ENCODE measurements around the gene HS6ST2.
"Not testable (repeated sequence)": the region's sequence is repeated elsewhere in the genome, so short reads cannot be mapped to it uniquely, and the experiment has no call there.

HS6ST2 gene
- total RNA-seq: 0 to 0.15 (median 0) reads per million in 4 donors

DNA sequence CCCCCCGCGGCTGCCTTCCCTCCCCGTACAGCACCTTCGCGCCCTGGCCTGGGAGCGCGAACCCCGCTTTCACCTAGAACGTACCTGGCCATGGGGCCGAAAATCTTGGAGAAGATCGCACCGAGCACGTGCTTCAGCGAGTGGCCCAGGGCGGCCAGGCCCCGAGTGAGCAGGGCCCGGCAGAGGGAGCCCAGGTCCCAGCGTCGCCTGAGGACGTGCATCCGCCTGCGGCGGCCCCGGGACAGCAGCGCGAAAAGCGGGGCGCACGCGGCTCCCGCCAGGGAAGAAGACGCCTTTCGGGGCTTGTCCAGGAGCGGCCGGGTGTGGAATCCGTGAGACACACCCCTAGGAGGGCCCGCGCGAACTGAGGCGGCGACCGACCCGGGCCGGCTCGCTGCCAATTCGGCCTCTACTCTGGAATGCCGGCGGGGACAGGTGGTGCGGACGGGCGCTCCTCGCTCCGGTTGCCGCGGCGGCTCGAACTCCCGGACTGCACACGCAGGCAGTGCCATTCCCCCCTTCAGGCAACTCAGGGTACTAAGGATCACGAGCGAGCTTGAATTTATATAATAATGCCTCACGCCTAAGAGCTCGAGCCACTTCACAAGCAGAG is at the start of gene HS6ST2:
Gene HS6ST2, minus strand, starts transcription at position 539 of the 613 bp plus-strand sequence.
- DNase-seq: peak in 1 of 5 donors; percentile 14

DNA sequence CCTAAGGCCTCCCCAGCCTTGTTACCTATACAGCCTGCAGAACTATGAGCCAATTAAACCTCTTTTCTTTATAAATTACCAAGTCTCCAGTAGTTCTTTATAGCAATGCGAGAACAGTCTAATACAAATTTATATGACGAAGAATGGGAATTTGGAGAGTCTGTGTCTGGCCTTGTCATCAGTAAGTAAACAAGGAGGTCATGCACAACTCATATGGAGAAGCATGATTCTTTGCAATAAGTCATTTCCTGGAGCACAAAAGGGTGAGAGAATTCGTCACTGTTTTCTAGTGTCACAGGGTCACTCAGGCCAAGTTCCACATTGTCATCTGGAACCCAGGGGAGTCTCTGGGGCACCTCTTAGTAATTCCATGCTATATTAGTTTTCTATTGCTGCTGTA is 49.0 kb upstream of the HS6ST2 start:
- no peak for DNase-seq

DNA sequence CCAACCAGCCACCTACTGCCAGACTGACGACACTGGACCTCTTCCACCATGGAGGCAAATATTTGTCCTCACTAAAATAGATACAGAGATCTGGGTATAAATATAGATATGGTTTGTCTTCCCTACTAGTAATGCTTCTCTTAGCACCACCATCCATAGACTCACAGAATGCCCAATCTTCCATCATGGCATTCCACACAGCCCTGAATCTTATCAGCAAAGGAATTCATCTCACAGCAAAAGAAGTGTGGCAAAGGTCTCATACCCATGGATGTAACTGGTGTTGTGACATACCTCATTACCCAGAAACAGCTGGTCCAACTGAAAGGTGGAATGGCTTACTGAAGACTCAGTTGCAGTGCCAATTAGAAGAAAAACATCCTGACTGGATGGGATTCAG is 47.2 kb upstream of the HS6ST2 start:
- no peak for DNase-seq

DNA sequence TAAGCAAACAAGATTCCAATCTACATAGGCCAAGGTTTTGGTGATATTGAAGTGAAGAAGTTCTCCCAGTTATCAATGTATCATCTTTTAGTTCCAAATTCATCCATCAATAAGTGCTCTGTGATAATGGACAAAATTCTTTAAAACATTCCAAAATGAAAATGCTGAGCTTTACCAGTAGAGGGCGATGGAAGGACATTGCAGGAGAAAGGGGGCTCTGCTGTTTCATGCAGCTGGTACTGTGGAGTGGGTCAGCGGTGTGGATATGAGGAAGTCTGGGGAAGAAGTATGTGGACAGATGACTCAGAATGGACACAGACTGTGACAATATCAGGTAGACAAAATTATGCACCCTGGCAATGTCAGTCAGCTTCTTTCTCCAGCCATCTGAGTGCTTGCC is 46.6 kb upstream of the HS6ST2 start:
- DNase-seq: no peak

DNA sequence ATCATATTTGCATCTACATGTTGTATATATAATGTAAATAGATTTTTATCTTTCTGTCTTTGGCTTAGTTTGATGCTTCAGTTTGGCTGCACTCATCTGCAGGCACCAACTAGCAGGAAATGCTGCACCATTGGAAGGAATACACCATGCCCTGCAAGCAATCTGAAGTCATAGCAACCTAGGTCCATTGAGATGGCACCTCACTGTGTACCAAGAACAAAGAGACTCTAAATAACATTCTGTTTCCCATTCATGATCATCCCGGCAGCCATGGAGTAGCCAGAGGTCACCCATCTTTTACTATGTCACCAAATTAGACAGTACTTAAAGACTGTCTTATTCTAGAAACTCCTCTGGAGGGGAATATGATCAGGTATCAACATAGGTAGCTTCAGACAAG is 40.8 kb upstream of the HS6ST2 start:
- no peak for DNase-seq

DNA sequence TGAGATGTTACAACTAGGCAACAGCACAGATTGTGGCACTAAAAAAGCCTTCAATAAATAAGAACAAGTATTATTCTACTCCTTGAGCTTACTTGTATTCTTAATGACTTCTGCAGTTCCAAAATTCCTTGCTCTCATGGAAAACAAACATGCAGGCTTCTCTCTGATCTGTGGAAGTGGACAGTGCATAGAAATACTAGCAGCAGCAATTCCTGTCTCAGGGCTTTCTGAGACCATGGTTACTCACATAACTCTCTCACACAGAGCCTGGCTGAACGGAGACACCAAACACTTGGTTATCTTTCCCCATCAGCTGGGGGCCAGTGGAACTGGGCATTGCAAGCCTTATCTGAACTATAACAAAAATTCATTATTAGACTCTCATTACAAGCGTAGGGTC is 32.4 kb upstream of the HS6ST2 start:
- no peak for DNase-seq

DNA sequence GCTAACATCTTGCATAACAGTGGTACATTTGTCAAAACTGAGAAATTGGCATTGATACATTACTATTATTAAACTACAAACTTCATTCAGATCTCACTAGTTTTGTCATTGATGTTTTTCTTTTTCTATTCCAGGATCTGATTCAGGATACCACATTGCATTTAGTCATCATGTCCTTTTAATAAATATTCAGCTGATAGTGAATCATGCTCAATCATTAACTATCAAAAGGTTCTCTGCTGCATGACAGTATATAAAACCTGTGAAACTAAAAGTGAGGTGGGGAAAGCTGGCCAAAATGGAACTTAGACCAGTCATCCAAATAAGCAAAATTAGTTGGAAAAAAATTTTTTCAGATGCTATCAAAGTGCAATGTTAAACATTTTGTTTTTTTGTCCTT is 28.1 kb upstream of the HS6ST2 start:
- no peak for DNase-seq

DNA sequence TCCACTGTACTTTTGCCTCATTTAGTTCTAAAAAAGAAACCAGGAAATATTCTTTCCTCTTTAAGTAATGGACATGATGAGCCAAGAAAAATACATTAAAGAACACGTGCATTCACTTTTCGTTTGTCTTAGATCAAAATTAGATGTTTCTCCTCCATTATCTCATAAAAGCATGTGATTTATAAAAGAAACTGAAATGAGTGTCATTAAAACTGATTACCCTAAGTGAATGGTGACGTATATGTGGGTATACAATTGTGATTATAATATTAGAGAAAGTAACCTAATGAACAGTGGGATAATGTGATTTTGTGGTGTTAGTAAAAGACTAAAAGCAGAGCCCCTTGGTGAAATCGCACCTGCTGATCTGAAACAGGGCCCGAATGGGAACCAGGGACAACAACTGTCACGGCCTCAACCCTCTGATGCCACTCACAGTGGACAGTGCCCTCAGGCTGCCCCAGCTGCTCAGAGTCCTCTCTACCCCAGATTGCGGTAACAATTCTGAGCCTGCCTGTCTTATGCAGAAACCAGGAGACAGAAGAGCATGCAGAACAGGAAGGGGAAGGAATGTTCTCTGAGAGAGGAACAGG is 25.7 kb upstream of the HS6ST2 start:
- DNase-seq: no peak

DNA sequence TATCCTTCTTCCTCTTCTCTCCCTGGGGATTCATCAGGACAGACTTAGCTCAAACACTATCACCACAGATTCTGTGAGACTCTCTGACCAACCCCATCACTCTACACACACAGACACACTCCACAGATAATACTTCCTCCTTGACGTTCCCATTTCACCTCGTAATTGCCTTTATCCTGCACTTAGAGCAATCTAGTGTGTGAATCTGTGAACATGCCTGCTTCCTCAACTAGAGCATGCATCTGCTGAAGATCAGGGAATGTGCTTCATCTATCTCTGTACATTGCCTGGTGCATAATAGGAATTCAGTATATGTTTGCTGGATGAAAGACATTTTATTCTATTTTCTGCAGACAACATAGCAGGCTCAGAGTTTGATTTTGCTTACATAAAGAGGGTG is 25.1 kb upstream of the HS6ST2 start:
- no peak for DNase-seq

DNA sequence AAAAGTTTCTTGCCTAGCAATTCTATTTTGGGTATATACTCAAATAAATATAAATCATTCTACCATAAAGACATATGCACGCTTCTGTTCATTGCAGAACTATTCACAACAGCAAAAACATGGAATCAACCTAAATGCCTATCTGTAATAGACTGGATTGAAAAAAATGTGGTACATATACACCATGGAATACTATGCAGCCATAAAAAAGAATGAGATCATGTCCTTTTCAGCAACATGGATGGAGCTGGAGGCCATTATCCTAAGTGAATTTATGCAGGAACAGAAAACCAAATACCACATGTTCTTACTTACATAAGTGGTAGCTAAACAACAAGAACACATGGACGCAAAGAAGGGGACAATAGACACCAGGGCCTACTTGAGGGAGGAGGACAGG is 21.6 kb upstream of the HS6ST2 start:
- DNase-seq: not testable (repeated sequence)

DNA sequence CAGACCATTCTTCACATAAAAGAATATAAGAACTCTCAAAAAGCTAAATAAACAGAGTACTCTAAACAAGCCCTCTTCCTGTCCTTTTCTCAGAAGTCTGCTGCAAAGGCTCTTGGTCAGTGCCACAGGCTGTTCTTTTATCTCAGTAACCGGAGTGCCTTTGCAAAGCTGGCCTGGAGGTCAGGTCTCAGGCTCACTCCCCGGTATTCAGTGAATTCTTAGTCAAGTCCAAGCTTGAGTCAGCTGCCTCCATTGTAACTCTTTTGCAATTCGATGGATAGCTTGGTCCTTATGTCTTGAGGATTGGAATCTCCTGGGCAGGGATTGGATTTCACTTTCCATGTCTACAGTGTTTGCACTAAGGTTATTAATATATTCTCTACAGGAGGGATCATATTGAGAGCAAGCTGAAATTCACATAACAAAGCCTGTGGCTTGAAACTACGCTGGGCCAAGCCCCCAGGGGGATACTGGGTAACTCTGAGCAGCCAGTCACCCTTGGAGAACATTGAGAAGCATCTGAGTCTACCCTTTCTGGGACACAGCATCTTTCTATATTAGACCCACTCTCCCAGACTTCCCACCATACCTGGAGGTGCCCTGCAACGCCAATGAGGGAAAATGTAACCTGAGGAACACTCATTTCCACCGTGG is 10.0 kb upstream of the HS6ST2 start:
- DNase-seq: no peak

DNA sequence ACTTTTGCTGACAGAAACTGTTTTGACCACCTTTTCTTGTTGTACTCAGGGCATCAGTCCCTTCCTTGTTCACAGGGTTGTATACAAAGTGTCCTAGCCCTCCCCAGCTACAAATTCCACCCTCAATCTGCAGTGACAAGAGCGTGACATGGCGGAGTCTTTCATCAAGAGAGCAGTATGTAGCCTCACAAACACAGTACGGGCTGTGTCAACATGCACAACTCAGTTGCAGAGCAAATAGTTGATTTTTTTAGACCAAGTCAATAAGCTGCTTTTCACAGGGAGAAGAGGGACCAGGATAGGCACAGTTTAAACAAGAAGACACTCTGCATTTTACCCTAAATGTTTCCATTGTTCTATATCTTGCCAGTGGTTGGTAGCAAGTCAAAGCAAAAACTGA is 8.6 kb upstream of the HS6ST2 start:
- DNase-seq: no peak

DNA sequence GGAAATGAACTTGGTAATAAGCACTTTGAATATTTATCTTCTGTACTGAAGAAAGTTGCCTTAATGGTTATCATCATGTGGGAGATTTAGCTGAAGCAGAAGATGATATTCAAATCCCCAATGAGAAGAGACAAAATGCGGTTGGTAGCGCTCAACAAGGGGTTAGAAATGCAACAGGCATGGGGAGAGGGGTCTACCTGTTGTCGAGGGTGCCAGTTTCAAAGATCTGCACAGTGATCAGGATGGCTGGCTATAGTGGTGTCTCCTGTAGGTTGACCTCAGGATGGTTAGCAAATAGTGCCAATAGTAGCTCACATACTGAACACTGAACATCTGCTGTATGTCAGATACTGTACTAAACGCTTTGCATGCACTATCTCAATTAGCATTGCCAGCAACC is 7.0 kb upstream of the HS6ST2 start:
- no peak for DNase-seq

DNA sequence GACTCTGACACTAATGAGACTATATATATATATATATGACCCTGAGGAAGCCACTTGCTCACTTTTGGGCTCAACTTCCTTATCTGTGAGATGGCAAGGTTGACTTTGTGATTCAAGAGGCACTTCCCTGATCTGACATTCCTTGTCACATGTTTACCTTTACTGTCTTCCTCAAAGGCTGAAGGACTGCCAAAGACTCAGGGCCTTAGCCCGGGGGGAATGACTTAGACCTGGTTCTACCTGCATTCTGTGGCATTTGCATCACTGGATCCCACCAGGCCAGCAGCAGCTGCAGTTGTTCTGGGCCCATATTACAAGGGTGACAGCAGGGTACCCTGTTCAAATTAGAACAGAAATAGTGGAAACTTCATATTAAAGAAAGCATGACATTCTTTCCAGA is 3.1 kb upstream of the HS6ST2 start:
- no peak for DNase-seq

DNA sequence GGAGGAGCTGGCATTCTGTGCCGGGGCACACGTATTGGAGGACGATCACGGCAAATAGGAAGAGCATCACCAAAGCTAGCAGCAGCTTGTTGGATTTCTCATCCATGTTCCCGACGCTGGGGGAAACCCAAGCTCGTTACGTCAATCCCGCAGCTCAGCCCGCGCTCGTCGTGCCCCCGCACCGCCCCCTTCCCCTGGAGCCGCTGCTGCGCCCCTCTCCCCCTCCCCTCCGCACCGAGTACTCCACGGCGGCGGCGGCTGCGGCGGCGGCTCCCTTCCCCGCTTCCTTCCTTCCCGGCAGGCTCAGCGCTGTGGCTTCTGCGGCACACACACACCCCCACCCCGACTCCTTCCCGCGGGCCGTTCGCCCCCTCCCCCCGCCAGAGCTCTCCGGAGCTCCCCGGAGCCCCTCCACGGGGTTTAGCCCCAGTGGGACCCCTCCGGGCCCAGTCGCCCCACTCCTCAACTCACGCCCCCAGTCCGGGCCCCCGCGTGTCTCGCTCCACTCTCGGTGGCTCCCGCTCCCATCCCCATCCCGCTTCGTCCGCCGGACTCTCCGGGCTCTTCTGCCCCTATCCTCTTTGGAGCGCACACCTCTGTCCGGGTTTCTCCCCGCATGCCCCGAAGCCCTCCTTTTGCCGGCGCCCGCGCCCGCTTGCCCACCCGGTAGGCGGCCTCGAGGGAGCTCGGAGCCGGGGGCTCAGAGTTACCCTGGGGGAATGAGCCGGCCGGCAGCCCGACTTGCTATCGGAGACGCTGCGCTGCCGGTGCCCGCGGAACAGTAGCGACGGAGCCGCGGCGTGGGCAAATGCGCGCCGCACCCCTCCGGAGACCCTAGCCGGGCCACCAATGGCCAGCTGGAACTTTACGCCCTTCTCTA is 978 bp downstream of the HS6ST2 start:
- DNase-seq: no peak

DNA sequence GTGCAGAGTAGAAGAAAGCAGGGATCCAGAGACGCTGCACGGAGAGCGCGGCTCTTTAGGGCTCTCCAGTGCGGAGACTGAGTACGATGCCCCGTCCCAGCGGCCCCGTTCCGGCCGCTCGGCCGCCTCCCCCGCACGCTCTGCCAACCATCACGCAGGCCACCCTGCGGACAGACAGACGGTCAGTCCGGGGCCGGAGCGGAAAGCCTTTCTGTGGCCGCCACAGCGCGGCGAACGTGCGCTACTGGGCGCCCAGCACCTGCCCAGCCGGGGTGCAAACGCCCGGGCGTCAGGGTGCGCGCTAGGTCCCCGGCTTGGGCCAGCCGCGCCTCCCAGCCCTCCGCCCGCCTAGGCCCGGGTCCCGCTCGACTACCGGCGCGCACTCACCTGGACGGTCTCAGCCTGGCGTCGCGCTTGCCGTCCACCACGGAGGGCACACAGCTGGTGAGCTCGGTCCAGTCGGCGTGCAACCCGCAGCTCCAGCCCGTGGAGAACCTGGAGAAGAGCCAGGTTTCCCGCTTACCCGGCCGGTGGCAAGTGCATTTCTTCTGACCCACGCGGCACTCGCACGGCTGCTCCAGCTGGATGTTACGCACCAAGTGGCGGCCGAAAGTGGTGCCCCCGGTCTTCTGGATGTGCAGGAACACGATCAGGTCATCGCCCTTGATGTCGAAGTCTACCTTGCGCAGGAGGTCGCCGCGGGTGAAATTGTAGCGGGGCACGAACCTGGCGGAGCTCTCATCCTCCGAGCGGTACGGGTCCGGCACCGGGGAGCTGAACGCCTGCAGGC is 1.8 kb downstream of the HS6ST2 start:
- DNase-seq: no peak

DNA sequence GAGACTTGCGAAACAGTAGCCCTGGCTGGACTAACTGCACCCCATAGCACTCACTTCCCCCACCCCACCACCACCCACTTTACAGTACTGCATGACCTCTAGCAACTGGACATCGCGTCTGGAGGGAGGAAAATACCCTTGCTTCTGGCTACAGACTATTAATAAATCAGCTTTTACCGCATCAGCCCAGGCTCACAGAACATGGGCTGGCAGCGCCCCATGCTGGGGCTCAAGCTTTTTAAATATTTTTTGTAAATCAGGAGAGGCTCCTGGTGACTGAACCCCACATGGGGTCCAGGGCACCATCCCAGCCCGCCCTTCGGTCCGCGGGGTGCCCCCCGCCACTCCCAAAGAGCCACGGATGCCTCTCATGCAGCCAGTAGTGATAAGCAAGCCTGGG is 2.7 kb downstream of the HS6ST2 start:
- DNase-seq: no peak

DNA sequence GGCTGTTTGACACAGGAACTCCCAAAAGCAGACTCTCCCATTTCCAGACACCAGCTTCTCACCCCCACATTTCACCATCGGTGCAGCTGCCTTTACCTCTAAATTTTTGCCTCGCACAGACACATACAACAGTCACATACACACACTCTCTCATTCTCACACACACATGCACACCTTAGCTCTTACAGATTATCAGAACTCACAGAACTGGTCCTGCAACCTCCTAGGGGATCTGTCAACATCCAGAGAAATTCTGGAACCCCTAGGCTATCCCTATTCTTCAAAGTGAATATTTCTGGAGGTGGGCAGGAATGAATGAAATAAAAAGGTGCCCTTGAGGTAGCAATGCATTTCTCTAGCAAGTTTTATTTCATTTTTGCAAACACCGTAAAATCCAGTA is 4.1 kb downstream of the HS6ST2 start:
- no peak for DNase-seq

DNA sequence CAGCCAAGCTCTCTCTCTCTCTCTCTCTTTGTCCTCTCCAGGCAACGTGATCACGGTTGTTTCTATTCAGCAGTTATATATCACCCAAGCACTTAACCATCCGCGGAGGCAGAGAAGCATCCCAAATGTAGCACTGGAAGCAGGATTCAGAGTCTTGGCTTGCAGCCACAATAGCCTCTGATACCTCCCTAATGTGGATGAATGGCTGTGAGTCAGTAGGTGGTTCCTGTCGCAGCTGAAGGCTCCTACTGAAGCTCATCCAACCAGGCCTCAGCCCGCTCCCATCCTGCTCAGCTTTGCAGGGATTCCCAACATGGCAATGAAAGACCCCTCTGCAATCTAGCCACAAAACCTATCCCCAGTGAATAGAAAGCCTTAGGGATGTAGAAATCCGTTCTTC is 5.1 kb downstream of the HS6ST2 start:
- DNase-seq: no peak

DNA sequence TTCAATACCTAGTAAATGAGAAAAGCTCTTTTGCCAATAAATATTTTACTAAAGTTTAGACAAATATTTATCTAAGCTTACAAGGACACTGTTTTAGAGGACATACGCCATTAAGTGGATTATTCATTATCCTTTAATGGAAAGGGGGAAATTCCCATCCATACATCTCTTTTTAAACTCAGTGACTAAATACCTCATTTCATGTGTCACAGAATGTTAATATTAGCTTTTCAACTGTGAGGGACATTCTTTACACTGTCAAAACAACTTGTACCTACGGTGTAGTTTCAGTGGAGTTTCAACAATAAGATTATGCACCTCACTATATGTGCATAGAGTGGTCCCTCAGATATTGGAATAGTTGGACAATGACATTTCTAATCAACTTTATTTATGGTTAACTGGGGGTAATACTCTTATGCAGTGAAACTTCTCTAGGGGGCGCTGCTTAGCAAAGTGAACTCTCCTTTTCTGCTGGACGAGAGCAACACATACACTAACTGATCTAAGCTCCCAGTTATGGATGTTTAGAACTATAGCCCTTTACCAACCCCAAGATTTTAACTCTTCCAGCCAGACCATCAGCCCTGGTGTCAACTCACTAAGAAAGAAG is 9.7 kb downstream of the HS6ST2 start:
- DNase-seq: no peak

DNA sequence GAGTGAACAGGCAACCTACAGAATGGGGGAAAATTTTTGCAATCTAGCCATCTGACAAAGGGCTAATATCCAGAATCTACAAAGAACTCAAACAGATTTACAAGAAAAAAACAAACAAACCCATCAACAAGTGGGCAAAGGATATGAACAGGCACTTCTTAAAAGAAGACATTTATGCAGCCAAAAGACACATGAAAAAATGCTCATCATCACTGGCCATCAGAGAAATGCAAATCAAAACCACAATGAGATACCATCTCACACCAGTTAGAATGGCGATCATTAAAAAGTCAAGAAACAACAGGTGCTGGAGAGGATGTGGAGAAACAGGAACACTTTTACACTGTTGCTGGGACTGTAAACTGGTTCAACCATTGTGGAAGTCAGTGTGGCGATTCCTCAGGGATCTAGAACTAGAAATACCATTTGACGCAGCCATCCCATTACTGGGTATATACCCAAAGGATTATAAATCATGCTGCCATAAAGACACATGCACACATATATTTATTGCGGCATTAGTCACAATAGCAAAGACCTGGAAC is 13.3 kb downstream of the HS6ST2 start:
- not testable (repeated sequence) for DNase-seq
